Stimulated activated CD8-positive, alpha-beta memory T cell treated with anti-CD3 and anti-CD28 coated beads, Interleukin-7, amount 100 ng/mL, for 48 hours (primary cell): ENCODE data around the gene SCRN2.
A peak's percentile ranks its signal among the peaks of the same experiment; 100 is the strongest.

ENCODE experiments used
- DNase-seq, 2 donors: peaks; one replicate each; pipeline ENCODE4 v3.0.0-alpha.2; 2020; ENCODE audit warnings: low read depth in 1 of 2; ENCODE audit errors: extremely low read depth in 1 of 2

The SCRN2 gene

DNA sequence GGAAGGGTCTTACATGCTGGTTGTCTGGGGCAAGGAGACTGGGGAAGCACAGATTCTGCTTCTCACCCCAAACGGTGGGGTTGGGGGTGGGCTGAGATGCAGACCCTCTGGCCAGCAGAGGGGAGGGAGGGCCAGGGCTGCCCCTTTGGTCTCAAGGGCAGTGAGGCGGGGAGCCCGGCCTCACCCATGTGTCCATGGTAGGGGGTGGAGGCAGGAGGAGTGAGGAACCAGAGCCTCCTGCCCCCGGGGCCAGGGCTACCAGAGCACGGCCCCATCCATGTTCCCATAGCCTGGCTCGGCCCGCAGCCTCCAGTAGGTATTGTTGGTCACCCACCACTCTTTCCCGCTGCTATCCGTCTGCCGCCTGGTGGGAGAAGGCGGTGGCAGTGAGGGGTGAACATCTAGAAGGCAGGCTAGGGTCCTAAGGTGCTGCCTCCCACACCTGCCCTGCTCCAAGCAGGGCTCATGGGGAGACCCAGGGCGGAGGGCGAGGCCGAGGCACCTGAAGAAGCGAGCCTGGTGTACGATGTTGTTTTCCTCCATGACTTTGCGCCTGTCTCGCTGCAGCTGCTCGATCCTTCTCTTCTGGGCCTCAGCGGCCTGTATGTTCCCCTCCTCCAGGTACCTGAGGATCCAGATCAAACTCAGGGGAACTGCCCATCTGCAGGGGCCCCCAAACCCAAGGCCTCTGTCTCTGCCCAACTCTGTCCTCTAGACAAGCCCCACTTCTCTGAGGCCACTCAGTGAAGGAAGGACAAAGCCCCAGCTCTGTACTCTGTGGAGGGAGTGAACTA lies 32.8 kb downstream of the SCRN2 start:
- no peak for DNase-seq

DNA sequence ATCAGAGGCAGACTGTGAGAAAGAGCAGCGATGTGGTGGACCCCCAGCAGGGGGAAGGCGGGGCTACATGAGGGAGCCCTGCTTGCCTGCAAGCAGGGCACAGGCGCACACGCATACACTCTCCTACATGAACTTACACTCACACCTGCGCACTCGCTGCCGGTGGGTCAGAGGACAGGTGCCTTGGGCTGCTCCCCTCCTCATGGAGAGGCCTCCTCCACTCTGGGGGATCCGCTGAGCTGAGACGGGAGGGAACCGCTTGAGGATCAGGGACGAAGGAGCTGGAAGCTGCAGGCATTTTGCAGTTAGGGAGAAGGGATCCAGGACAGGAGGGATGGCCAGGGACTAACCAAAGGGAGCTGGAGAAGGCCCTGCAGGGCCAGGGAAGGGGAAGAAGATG lies 33.7 kb downstream of the SCRN2 start:
- no peak for DNase-seq

DNA sequence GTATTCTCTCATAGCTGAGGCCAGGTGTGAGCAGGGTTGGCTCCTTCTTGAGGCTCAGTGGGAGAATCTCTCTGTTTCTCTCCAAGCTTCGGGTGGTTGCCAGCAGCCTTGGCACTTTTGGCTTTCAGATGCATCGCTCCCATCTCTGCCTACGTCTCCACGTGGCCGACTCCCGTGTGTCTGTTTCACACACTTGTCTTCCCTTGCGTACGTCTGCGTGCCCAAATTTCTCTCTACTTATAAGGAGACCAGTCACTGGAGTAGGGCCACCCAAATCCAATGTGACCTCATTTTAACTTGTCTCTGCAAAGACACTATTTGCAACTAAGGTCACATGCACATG lies 34.2 kb downstream of the SCRN2 start:
- no peak for DNase-seq

DNA sequence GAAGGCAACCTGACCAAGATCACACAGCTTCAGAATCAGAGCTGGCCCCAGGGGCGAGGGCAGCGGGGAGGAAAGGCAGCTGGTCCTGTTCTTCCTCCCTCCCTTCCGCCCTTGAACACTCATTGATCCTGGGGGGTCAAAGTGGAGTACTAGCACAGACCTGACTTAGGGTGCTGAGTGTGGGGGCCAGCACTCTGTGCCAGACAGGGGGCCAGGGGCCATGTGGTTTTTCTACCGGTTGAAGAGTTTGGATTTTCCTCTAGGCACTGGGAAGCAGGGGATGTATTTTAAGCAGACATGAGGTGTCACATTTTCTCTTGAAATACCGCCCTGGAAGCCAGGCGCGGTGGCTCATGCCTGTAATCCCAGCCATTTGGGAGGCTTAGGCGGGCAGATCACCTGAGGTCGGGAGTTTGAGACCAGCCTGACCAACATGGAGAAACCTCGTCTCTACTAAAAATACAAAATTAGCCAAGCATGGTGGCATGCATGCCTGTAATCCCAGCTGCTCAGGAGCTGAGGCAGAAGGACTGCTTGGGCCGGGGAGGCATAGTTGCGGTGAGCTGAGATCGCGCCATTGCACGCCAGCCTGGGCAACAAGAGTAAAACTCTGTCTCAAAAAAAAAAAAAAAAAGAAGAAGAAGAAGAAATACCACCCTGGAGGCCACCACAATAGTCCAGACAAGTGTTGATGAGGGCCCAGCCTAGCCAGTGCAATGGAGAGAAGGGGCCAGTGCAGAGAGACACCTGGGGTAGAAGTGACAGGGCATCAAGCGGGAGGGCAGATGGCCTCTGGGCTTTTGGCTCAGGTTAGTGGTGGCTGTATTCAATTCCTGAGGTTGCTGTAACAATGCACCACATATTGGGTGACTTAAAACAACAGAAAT lies 34.8 kb downstream of the SCRN2 start:
- DNase-seq: no peak

DNA sequence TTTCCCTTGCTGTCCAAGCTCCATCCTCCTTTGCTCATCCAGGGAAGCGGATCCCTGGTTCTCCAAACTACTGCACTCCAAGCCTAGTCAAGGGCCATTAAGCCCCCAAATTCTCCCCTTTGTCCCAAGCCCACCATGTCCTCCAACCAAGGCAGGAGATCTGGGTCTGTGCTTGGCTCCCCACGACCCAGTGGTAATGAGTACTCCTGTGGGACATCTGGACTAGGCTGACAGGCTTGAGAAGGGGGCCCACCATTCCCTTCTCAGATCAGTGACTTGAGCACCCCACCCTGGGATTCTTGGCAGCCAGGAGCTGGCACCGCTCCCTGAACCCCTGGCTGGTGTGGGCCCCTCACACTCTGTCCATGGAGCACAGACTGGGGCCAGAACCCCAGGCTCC lies 36.6 kb downstream of the SCRN2 start:
- DNase-seq: no peak

DNA sequence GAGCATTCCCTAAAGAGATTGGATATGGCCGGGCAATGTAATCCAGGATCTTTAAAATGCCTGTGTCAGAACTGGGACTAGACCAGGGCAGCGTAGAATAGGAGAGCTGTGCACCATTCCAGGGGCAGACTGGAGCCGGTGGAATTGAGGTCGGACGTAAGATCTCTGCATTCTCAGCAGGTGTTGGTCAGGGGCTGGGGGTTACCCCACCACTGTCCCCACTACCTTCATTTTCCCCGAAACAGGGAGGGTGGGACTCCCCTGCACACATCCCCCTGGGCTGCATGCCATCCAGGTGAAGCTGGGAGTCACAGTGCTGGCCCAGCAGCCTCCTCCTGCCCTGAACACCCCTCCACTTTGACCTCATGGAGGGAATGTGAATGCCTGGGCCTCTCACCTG lies 37.3 kb downstream of the SCRN2 start:
- DNase-seq: no peak

DNA sequence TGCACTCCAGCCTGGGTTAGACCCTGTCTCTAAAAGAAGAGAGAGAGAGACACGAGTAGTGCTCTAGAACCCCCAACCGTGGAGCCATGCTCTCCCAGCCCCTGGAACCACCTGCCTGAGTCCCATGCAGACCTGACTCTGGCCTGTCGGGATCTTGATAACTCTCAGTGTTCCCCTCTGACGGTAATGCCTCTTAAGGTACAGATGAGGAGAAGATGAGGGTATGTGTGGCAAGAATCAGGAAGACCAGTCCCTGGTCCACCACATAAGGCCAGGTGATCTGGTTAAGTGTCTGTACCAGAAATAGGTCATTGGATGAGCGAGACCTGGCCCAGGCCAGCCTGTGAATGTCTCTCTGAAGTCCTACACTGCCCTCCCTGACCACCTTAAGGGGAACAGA lies 37.9 kb downstream of the SCRN2 start:
- no peak for DNase-seq

DNA sequence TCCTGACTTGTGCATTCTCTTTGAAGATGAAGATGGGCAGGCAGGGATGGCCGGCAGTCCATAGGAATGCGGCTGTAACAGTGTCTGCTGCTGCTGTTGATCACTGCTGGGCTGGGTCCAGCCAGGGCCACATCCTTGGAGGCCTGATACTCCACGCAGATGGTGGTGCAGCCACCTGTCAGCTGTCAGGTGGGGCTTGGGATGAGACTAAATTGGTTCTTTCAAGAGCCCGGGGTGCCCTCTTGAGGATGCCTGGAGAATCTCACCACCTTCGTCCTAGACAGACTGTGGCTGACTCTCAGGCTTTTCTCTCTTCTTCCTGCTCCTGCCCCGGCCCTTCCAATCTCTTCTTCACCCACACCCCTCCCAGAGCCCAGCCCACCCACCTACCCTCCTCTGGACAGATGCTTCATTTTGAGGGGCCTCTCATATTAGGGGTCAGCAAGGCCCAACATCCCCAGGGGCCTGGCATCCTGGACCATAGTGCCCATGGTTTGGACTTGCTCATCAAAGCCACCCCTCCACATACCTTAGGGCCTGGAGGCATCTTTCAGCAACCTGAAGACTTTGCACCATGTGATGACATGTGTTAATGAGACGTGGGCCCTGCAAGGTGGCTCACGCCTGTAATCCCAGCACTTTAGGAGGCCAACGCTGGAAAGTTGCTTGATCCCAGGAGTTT lies 38.6 kb downstream of the SCRN2 start:
- peak in 1 of 2 donors; percentile 42 for DNase-seq

DNA sequence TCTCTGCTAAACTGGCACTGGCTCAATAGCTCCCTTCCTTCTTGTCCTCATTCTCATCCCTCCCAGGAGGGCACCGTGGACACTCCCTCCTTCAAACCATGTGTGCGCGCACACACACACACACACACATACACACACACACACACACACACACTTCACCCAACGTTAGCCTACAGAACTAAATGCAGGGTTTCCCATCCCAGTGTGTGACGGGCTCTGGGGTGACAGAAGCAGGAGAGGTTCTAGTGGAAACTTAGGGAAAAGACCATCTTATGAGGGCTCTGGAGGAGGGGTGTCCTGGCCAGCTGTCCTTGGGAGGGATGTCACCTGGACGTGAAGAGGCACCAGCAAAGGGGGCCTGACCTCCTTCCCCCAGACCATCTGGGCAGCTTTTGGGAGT lies 39.2 kb downstream of the SCRN2 start:
- no peak for DNase-seq

DNA sequence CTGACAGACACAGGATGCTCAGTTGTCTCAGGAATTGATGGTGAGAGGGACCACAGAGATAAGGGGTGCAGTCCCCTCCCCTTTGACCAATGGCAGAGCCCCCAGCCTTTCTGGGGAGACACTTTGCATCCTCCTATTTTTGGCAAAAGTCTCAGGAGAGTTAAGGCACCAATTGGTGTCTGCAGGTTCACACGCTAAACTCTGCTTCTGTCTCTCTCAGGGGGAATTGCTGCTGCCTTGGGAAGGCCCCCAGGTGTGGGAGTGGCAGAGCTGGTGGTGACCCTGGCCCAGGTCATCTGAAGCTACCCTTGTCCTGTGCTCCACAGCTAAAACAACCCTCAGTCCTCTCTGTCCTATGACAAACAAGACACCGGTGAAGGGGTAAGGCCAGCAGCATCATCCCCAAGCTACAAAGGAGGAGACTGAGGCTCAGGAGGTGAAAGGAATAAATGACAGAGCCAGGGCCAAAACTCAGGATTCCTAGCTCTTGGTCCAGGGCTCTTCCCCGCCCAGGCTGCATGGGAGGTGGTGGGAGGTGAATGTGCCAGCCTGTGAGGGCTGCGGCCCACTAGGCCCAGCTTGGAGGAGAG lies 39.8 kb downstream of the SCRN2 start:
- no peak for DNase-seq

DNA sequence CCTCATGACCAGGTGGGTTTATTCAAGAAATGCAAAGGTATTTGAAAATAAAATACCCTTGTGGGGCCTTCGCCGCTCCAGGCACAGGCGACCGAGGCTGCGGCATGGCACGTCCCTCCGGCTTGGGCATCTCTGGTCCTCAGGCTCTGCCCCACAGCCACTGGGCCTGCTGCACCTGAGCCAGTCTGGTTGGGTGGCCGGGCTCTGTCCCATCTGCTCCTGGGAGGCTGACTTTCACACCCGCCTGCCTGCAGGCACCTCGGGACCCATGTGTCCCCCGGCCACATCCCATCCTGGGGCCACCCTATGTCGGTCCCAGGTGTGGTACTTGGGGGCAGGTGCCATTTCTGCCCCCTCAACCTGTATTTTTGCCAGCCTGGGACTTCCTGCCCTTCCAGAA lies 40.4 kb downstream of the SCRN2 start:
- DNase-seq: no peak

DNA sequence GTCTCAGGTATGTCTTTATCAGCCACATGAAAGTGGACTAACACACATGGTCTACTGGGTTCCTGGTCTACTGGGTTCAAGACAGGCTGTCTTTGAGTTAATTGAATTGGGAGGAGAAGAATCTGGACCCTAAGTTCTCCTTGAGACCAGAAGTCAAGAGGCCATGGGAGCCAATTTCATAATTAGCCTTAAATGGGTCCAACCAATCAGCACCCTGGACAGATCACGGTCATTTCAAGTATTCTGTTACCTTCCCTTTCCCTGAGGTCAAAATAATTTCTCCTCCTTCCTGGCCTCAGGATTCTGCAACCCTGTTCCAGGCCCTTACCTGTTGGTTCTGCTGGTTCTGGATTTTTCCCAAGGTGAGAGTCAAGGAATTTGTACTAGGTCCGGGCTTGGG lies 43.3 kb downstream of the SCRN2 start:
- no peak for DNase-seq

DNA sequence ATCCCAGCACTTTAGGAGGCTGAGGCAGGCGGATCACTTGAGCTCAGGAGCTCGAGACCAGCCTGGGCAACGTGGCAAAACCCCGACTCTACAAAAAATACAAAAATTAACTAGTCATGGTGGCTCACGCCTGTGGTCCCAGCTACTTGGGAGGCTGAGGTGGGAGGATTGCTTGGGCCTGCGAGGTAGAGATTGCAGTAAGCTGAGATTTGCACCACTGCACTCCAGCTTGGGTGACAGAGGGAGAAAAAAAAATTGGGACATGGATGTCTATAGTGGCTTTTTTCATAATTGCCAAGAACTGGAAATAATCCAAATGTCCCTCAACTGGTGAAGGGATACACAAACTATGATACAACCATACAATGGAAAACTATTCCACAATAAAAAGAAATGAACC lies 48.1 kb downstream of the SCRN2 start:
- no peak for DNase-seq

DNA sequence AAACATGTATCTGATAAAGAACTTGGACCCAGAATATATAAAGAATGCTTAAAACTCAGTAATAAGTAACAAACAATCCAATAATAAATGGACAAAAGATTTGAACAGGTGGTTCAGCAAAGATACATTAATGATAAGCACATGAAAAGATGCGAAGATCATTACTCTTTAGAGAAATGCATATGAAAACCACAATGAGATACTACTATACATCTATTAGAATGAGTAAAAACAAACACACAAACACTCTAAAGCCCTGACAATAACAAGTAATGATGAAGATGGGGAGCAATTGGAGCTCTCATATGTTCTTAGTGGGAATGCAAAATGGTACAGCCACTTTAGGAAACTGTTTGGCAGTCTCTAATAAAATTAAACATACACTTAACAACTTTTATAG lies 48.6 kb downstream of the SCRN2 start:
- DNase-seq: no peak

DNA sequence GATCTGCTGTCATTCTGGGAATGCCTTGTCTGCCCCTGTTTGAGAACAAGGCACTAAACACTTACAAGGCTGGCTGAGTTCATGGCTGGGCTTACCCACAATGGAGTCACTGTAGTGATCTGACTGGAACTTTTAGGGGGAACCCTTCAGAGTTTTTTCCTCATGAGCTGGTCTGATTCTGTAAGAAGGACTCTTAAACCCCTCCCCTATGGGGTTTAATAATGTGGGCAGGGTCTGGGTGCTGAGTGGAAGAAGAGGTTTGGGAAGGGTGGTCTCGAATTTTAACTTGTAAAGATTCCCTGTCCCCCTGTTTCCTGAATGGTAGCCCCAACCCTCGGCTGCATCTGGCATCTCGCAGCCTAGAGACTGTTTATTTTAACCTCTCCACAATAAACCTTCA lies 50.0 kb downstream of the SCRN2 start:
- no peak for DNase-seq

DNA sequence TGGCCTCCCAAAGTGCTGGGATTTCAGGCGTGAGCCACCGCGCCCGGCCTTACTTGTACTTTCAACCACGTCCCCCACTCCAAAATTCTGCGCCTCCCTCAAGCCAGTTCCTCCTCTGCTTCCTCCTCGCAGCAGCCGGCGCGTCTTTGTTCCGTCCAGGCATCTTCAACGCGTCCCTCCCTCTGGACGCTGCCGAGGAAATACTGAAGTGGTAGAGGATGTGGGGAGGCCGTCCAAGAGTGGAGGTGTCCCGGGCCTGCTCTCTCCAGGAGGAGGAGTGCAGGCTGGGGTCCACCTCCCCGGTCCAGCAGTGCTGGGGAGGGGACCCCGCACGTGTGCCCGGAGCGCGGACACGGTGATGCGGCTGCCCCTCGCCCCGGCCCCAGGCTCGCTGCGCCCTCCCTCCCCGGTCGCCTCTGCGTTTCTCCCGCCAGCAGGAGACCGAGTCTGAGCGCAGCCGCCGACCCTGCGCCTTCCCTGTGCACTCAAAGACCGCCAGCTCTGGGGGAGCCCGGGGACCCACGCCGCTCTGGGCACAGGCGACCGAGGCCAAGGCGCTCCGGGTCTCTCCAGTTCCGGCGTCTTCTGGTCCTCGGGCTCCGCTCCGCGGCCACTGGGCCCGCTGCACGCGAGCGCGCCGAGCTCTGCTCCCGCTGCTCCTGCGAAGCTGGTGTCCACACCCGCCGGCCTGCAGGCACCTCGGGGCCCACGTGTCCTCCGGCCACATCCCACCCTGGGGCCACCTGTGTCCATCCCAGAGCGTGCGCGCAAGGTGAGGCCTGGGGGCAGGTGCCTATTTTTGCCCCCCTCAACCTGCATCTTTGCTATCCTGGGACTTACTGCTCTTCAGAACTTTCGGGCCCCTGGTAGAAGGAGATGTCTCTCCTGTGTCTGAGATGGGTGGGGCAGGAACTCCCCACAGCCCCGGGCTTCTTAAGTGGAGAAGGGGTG lies 51.2 kb downstream of the SCRN2 start:
- peak; percentile 36 for DNase-seq
